Measurements from ENCODE around the gene ETS1. TPM values are rescaled to one million over a fixed set of nuclear protein-coding genes. Genes with fewer than 3 reads are reported as not detected.

Gene ETS1
- total RNA-seq, 1 experiment from 2014 or later = 82.0 TPM

- peaks cover 7% of the 10 kb centered on the region for H3K36me3 Mint-ChIP-seq (ENCODE audit: insufficient read depth, unreplicated experiment)
- H3K27ac Mint-ChIP-seq (ENCODE audit: low read depth, unreplicated experiment) = peak overlapping the region; percentile 92
- no peaks in the 10 kb centered on the region for H3K9me3 Mint-ChIP-seq (ENCODE audit: unreplicated experiment)
- peaks cover 73% of the 10 kb centered on the region for H3K4me1 Mint-ChIP-seq (ENCODE audit: insufficient read depth, unreplicated experiment)
- POLR2A ChIA-PET = interaction anchor here (0.8 to 3.6 kb wide), 15 partner anchors 9 to 288 kb away, joined by 3 to 34 read pairs (median 5); no protein-coding TSS in a partner anchor
- H3K4me3 Mint-ChIP-seq (ENCODE audit: unreplicated experiment) = peak overlapping the region; percentile 75
- no TSS peak for BruUV-seq (replicated peaks)
- intact Hi-C loops (cut with micrococcal nuclease) = no loop called here
- no peaks in the 10 kb centered on the region for H3K27me3 Mint-ChIP-seq (ENCODE audit: insufficient read depth, unreplicated experiment)
- CTCF ChIA-PET = interaction anchor here (0.7 kb wide), 1 partner anchor 206 kb away, joined by 4 read pairs; no protein-coding TSS in a partner anchor
- TF ChIP-seq CTCF (IDR thresholded peaks at IDR 0.05; ENCODE audit: unreplicated experiment) = no peak
- DNase-seq (ENCODE audit: unreplicated experiment) = no peak
Measured at GRCh38 chr11:128496692-128497060, 90.7 kb downstream of the ETS1 start.

- no peak for TF ChIP-seq CTCF (IDR thresholded peaks at IDR 0.05; ENCODE audit: unreplicated experiment)
- POLR2A ChIA-PET = interaction anchor here (1.5 to 3.6 kb wide), 7 partner anchors 8 to 27 kb away, joined by 4 to 34 read pairs (median 11); no protein-coding TSS in a partner anchor
- CTCF ChIA-PET = interaction anchor here (0.7 kb wide), 1 partner anchor 206 kb away, joined by 4 read pairs; no protein-coding TSS in a partner anchor
- no peak for DNase-seq (ENCODE audit: unreplicated experiment)
- Mint-ChIP-seq H3K27ac (ENCODE audit: low read depth, unreplicated experiment) (peak overlapping the region; percentile 92), H3K36me3 (ENCODE audit: insufficient read depth, unreplicated experiment) (peaks cover 6% of the 10 kb centered on the region), H3K4me1 (ENCODE audit: insufficient read depth, unreplicated experiment) (peaks cover 73% of the 10 kb centered on the region), H3K27me3 (ENCODE audit: insufficient read depth, unreplicated experiment) (no peaks in the 10 kb centered on the region), H3K9me3 (ENCODE audit: unreplicated experiment) (no peaks in the 10 kb centered on the region), H3K4me3 (ENCODE audit: unreplicated experiment) (peak overlapping the region; percentile 75)
- BruUV-seq (replicated peaks) = no TSS peak
- intact Hi-C loops (cut with micrococcal nuclease) = no loop called here
Measured at GRCh38 chr11:128496249-128496648, 91.1 kb downstream of the ETS1 start.

- DNase-seq (ENCODE audit: unreplicated experiment) = no peak
- Mint-ChIP-seq H3K4me1 (ENCODE audit: insufficient read depth, unreplicated experiment) (peaks cover 67% of the 10 kb centered on the region), H3K27ac (ENCODE audit: low read depth, unreplicated experiment) (peak overlapping the region; percentile 92), H3K9me3 (ENCODE audit: unreplicated experiment) (no peaks in the 10 kb centered on the region), H3K36me3 (ENCODE audit: insufficient read depth, unreplicated experiment) (no peaks in the 10 kb centered on the region), H3K27me3 (ENCODE audit: insufficient read depth, unreplicated experiment) (no peaks in the 10 kb centered on the region), H3K4me3 (ENCODE audit: unreplicated experiment) (no peak overlapping the region)
- BruUV-seq (replicated peaks) = no TSS peak
- CTCF ChIA-PET = interaction anchor here (0.7 to 1.4 kb wide), 3 partner anchors 10 to 27 kb away, joined by 3 to 4 read pairs (median 4); no protein-coding TSS in a partner anchor
- POLR2A ChIA-PET = interaction anchor here (0.6 to 3.1 kb wide), 2 partner anchors 9 to 10 kb away, joined by 5 to 14 read pairs; no protein-coding TSS in a partner anchor
- TF ChIP-seq CTCF (IDR thresholded peaks at IDR 0.05; ENCODE audit: unreplicated experiment) = no peak
- intact Hi-C loops (cut with micrococcal nuclease) = no loop called here
Measured at GRCh38 chr11:128494418-128495332, 92.7 kb downstream of the ETS1 start.

GRCh38 chr11:128493570-128493965 is 93.8 kb downstream of the ETS1 start:
- no peaks in the 10 kb centered on the region for H3K9me3 Mint-ChIP-seq (ENCODE audit: unreplicated experiment)
- no peak for TF ChIP-seq CTCF (IDR thresholded peaks at IDR 0.05; ENCODE audit: unreplicated experiment)
- no peaks in the 10 kb centered on the region for H3K36me3 Mint-ChIP-seq (ENCODE audit: insufficient read depth, unreplicated experiment)
- POLR2A ChIA-PET = interaction anchor here (0.7 to 3.1 kb wide), 7 partner anchors 10 to 363 kb away, joined by 3 to 14 read pairs (median 5); no protein-coding TSS in a partner anchor
- H3K4me1 Mint-ChIP-seq (ENCODE audit: insufficient read depth, unreplicated experiment) = peaks cover 67% of the 10 kb centered on the region
- intact Hi-C loops (cut with micrococcal nuclease) = no loop called here
- no peak overlapping the region for H3K27ac Mint-ChIP-seq (ENCODE audit: low read depth, unreplicated experiment)
- BruUV-seq (replicated peaks) = no TSS peak
- no peaks in the 10 kb centered on the region for H3K27me3 Mint-ChIP-seq (ENCODE audit: insufficient read depth, unreplicated experiment)
- CTCF ChIA-PET = interaction anchor here (1.4 kb wide), 1 partner anchor 11 kb away, joined by 3 read pairs; no protein-coding TSS in a partner anchor
- no peak for DNase-seq (ENCODE audit: unreplicated experiment)
- H3K4me3 Mint-ChIP-seq (ENCODE audit: unreplicated experiment) = no peak overlapping the region
